Renal pelvis (tissue), 4 donors: ENCODE measurements around the gene LRRFIP1. TPM values are rescaled to one million over a fixed set of nuclear protein-coding genes. Genes with fewer than 3 reads are reported as not detected.
"Not testable (repeated sequence)": the region's sequence is repeated elsewhere in the genome, so short reads cannot be mapped to it uniquely, and the experiment has no call there.

ENCODE experiments used
- DNase-seq: peaks from one replicate; pipeline ENCODE4 v3.0.0-alpha.2; 2013
- polyA plus RNA-seq, 3 donors: library from polyadenylated mRNA; unstranded; fragments of 120-200 nt; gene quantifications; one replicate each; pipeline ENCODE4 v1.2.1, GENCODE V29; 2013; ENCODE audit not compliant: insufficient read length in 3 of 3

Gene LRRFIP1
- polyA plus RNA-seq, 3 donors: 68.9 to 105 (median 84.8) TPM

DNA sequence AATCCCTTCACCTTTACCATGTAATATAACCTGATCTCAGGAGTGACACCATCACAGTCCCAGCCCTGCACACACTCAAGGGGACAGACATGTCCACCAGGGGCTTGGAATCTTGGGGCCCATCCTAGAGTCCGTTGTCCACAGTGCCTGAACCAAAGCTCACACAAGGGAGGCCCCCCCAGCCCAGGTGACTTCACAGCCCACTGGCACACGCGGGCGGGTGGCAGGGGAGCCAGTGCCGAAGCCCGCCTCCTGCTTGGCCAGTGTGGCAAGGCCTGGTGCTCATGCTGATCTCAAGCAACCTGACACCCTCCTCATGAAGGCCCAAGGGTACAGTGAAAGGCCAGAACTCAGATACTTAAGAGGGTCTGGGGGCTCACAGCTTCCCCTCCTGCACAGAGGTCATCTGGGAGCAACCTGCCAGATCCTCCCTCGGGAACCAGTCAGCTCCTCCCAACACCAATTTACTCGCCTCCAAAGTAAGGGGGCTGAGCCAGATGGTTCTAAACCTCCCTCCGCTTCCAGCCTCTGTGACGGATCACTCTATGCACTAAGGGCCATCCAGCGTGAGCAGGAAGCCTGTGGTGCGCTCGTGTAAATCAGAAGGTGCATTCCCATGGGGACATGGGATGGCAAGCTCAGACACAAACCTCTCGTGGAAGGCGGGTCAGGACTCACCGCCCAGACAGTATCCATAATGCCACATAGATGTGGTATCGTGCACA, 33.6 kb upstream of the LRRFIP1 start:
- no peak for DNase-seq

DNA sequence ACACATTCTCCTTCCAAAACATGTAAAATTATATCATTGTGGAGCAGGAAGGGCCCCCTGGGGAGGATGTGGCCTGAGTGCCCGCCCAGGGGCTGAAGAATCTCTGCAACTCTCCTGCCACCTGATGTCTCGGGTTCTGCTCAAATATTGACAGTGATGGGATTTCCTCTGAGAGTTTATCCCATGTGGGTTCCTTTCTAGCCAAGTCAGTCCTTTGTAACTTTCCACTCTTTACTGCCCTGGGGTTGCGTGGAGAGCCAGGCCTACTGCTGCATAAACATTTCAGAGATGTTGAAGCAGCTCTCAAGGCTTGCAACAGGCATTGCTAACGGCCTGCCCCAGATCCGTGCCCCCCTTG, 32.9 kb upstream of the LRRFIP1 start:
- no peak for DNase-seq

DNA sequence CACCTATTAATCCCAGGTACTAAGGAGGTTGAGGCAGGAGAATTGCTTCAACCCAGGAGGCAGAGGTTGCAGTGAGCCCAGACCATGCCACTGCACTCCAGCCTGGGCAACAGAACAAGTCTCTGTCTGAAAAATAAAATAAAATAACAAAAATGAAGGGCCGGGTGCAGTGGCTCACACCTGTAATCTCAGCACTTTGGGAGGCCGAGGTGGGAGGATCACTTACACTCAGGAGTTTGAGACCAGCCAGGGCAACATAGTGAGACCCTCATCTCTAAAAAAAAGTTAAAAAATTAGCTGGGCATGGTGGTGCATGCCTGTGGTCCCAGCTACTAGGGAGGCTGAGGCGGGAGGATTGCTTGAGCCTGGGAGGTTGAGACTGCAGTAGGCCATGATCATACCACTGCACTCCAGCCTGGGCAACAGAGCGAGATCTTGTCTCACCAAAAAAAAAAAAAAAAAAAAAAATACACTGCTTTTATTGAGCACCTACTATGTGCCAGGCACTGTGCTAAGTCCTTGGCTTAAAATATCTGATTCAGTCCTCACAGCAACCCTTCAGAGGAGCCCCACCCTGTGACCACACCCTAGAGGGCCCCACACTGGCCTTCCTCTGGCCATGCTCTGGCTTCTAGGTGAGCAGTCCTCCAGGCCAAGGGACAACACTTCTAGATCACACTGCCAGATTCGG, 31.4 kb upstream of the LRRFIP1 start:
- DNase-seq: not testable (repeated sequence)

DNA sequence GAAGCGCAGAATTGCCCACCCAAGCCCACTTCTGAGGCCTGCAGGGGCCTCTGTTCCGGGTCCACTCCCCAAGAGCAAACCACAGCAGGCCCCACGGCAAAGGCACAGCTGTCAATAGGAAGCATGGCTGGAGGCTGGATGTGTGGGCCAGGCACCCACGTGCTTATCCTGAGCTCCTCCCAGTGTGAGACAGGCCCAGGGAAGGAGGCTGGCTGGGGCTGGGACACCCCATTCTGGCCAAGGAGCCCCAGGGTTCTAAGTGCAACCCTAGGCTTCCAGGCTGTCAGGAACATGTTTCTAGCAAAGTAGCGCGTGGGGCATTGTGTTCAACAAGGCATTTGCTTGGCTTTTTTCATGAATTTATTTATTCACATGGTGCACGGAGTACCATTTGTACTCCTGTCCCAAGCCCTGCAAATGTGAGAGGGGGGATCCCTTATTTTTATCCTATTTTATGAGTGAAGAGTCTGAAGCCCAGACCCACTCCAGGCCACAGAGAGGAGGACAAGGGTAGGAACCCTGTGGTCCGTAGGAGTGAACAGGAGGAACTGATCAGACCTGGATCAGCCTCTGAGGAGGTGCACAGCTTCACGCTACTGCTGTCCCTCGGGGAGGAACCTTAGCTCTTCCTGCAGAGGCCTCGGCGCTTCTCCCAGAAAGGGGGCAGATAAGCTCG, 30.7 kb upstream of the LRRFIP1 start:
- DNase-seq: no peak

DNA sequence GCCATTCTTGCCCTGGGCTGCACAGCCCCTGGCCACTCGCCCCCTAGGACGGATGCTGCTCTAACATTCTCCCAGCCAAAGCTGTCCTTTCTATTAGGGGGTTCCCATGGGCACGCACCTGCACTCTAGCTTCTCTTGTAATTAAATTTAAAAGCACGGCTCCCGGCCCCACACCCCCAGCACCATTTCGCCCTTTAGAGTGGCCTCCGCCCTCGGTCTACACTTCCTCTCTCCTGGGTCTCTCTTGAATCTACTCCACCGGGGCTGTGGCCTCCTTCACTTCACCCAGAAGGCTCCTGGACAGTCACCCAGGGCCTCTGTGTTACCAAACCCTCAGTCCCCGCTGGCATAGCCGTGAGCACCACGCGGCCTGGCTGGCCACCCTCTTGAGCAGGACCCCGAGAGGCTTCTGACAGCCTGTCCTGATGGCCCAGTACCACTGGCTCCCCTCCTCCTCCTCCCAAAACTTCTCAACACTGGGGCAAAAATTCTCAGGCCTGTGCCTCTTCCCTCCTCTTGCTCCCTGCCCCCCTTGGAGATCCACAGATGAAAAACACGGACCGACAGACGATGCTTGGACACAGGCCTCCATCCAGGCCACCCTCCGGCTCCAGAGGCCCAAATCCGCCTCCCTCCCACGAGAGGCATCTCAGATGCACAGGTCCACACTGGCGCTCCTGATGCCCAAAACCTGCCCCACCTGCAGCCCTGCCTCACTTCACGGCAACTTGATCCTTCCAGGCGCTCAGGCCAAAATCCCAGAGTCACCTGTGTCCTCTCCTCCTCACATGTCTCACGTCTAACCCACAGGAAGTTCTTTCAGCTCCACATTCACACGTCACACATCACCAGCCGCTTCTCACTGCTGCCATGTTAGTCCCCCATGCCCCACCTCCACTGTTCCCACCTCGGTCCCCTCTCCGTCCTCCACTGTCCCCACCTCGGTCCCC, 29.9 kb upstream of the LRRFIP1 start:
- DNase-seq: no peak

DNA sequence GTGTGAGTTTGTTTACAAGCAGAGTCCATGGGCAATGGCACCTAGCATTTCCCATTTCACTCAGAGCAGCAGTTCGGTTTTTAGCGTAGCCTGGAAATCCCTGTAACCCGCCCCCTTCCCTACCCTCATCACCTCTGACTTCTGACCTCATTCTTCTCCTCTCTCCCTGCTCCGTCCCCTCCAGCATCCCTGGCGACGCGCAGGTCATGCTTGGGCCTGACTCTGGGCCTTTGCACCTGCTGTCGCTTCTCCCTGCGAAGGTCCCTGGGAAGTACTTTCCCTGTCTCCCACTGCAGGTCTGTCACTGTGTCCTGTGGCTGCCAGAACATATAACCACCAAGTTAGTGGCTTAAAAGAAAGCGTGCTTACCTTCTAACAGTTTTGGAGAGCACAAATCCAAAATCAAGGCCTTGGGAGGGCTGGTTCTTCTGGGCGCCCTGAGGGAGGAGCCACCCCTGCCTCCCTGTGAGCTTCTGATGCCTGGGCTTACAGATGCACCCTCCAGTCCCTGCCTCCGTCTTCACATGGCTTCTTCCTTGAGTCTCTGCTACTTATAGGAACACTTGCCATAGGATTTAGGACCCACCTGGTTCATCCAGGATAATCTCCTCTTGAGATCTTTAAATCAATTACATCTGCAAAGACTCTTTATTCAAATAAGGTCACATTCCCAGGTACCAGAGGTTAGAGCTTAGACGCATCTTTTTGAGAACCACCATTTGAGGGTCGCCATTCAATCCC, 28.7 kb upstream of the LRRFIP1 start:
- no peak for DNase-seq

DNA sequence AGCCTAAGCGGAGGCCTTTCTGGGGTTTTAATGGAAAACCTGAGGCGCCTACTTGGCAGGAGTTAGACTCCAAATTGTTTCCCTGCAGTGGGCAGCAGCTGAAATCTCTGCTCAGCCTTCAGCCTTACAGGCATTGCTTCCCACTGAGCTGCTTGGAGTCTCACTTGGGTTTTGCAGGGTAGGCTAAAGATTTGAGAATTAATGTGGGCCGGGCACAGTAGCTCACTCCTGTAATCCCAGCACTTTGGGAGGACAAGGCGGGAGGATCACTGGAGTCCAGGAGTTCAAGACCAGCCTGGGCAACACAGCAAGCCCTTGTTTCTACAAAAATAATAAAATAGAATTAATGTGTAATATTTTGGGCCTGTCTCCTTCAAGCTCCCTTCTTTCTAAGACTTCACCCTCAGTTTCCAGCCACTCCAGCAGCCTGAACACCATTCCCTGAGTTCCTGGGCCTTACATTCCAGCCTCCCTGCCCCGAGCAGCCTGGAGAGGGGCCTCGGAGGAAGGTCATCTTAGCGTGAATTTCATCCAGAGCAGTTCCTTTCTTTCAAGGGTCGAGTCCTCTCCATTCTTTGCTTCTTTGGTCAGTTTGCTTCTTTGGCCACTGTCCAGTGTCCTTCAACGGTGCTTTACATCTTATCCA, 27.8 kb upstream of the LRRFIP1 start:
- DNase-seq: no peak

DNA sequence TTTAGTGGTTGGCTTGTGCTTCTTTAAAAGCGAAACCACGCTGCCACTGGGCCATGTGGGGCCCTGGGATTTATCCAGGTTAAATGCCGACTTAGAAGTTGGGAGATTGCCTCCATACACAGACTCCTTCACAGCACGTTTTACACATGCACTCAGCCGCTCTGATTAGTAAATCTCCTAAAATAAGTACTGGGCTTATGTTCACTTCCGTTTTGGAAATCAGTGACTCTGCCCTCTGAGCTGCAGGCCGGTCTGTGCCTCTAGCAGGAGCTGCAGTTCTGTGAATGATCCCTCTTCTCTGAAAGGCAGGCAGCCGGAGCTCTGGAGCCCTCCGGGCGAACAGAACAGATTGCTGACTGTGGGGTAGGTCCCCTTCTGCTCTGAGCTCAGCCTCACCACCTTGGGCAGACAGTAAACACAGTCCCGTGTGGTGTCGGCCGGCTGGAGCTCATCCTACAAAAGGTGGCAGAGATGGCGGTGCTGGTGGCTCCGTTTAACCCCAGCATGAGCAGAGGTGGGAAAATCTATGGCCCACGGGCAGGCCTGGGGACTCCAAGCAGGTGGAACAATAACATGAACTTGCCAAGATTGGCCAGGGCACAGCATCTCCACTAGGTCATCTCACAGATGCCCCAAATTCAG, 27.1 kb upstream of the LRRFIP1 start:
- no peak for DNase-seq

DNA sequence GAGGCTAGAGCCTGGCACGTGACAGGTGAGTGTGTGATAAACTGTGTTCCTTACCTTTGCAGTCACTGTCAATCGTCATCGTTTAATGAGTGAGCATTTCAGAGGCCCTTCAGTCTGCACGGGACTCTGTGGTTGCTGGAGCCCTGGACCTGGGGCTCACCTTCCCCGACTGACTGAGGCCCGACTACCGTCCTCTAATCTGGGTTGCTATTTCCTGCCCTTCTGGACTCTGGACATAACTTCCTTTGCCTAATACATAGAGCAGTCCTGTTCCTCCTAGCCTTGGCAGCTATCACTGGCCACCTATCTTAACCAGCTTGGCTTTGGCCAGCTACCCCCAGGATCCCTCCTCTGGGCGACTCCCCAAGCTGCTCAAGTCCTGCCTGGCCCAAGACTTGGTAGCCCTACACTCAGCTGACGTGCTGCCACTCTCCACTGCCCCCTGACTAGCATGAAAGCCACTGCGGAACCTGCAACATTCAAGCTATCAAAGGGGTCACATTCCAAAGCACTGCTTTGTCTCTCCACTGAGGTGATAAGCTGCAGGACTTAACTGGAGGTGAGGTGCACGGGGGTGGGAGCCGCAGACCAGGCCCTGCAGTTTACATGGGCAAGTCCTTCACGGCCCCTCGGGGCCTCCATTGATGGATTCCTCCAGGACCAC, 25.8 kb upstream of the LRRFIP1 start:
- no peak for DNase-seq

DNA sequence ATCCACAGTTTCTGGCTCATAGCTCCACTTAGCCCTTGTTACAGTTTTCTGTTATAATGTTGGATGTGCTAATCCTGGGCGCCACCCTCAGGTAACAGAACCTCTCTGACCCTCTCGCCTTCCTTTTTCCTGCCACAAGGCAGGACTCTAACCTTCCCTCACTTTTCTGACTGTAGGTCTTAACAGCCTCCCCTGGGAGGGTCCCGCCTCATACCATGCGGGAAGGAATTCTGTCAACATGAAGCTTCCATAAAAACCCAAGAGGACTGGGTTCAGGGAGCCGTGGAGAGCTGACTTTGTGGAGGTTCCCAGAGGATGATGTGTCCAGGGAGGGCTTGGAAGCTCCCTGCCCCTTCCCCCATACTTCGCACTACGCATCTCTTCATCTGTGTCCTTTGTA, 25.0 kb upstream of the LRRFIP1 start:
- DNase-seq: no peak

DNA sequence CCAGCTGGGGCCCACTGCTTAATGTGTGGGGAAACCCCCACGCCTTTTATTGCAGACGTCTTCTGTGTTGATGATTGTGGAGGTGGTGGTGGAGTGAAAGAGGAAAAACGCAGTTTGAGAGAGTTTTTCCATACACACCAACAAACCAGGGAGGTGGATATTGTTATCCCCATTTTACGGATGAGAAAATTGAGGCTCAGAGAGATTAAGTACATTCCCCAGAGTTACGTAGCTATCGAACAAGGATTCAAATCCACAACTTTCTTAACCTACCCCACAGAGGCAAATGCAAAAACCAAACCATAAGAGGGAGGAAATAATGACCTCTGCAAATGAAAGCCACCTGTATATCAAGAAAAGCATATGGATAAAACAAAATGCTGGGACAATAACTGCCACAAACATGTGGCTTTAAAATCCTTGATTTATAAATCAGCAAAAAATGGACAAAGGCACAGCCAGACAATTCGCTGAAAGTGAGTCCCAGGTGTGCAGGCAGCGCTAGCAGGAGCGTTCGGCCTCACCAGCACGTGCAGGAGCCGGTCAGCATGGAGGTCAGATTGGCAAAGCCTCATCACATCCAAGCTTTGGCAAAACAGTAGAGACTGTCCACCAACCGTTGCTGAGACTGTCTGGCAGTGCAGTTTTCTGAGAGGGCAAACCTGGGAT, 24.2 kb upstream of the LRRFIP1 start:
- DNase-seq: no peak

DNA sequence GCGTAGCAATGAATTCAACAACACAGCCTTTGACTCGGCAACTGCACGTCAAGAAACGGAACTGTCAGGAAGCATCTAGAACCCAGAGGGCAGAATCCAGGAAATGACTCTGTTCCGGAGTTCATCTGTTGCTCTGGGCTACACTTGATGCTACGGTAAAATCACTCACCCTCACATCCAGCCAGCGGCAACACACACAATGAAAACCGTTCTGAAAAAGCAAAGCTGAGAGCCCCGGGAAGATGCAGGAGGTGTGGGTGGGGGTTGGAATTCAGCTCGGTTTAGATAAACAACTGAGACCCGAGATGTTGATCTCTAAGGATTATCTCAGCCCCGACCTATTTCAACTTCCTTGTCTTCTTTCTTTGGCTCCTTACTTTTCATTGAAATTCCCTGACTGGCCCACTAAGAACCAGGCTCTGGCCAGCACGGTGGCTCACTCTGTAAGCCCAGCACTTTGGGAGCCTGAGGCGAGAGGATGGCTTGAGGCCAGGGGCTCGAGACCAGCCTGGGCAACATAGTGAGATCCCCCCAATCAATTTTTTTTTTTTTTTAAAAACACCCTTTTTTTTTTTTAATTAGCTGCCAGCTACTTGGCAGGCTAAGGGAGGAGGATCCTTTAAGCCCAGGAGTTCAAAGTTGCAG, 23.5 kb upstream of the LRRFIP1 start:
- no peak for DNase-seq

DNA sequence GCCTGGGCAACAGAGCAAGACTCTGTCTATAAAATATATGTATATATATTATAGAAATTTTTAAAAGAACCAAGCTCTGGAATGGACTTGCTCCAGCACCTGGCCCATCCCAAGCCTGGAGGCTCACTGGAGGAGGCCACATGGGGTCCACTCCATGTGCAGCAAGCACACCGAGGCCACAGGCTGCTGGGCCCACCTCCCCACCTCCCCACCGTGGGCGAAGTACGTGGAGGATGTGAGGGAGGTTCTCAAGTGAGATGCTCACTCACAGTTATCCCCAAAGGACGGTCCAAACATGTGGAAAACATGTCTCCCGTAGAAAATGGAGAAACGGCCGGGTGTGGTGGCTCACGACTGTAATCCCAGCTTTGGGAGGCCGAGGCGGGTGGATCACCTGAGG, 23.0 kb upstream of the LRRFIP1 start:
- DNase-seq: no peak

DNA sequence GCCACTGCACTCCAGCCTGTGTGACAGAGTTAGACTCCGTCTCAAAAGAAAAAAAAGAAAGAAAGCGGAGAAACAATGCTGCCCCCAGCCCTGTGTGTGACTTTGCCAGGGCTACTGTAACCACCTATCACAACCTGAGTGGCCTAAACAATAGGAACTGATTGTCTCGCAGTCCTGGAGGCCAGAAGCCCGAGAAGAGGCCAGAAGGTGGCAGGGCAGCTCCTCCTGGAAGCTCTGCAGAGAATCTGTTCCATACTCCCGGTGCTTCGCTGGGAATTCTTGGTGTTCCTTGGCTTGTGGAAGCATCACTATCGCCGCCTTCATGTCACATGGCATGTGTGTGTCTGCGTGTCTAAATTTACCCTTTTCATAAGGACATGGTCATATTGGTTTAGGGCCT, 22.4 kb upstream of the LRRFIP1 start:
- DNase-seq: no peak

DNA sequence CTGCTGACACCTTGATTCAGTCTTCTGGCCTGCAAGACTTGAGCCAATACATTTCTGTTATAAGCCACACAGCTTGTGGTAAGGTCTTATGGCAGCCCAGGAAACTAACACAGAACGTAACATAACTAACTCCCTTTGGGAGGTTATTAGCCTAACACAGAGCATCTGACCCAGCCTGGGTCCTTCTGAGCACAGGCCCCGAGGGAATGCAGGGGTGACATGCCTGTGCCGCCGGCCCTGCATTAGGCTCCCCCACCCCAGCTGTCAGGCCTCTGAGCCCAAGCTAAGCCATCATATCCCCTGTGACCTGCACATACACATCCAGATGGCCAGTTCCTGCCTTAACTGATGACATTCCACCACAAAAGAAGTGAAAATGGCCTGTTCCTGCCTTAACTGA, 20.9 kb upstream of the LRRFIP1 start:
- not testable (repeated sequence) for DNase-seq

DNA sequence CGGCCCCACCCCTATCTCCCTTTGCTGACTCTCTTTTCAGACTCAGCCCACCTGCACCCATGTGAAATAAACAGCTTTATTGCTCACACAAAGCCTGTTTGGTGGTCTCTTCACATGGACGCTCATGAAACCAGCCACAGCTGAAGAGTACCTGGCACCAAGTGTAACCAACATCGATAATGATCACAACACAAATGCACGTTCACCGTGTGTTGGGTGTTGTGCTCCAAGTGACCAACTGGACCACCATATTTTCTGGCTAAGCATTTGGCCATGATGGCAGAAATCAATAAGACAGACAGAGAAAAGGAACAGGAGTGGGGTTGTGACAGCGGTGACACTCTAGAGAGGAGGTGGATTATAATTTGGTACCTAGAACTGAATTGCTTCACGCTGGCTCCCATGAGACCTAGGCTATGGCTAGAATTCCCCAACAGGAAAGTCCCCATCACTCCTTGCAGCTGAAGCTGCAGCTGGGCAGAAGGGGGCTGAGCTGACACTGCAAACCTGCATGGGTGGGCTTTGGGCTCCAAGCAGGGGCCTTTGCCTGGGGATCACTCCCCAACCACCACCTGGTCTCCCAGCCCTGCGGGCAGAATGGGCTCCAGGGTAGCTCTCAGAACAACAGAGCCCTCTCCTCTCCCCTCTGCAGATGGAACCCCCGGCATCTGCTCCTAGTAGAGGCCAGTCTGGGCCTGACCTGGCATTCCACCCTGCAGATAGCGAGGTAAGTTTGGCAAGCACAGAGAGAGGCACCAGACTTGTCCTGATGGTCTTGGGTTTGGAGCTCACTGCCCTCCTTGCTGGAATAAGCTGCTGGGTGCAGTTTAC, 14.6 kb upstream of the LRRFIP1 start:
- DNase-seq: no peak

DNA sequence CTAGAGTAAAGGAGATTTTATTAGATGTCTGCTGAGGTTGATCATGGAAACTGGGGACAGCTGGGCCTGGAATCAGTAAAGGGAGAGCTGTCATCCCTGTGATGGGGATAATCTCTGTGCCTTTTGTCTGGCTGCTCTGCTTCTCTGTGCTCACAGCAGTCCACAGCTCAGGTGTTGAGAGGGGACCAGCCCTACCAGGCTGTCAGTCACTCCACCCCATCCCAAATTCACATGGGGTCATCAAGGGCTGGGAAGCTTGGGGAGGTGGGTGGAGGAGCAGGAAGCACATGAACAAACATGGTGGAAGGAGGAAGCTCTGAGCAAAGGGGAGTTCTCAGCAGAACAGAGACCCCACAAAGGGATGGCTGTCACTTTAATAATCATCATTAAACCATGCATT, 13.7 kb upstream of the LRRFIP1 start:
- no peak for DNase-seq
